HEK293 (cell line): Measurements from ENCODE around the gene ZXDC.

Source experiments
- CTCF ChIA-PET: fragments of 350-600 bp; formaldehyde crosslinking; extraction: SDS; loops from one replicate; lab custom pipeline; 2021; ENCODE audit warnings: antibody characterized with exemption; lab: Yijun Ruan, JAX
- POLR2A ChIA-PET: fragments of 300-600 bp; formaldehyde crosslinking; extraction: SDS; loops from one replicate; lab custom pipeline; 2020; ENCODE audit warnings: antibody characterized with exemption, inconsistent platforms; lab: Yijun Ruan, JAX
- H3K27ac ChIP-seq: fragments of 200-500 bp; sonication (Bioruptor generic); 2 replicates; pipeline ENCODE4 v1.5.1; 2014; ENCODE audit warnings: low read depth, low read length, control low read depth, inconsistent platforms; ENCODE audit errors: extremely low read depth
- H3K36me3 ChIP-seq, 2 experiments: fragments of 200-500 bp in 1 of 2; sonication (Bioruptor generic) in 1 of 2; 1 replicate in 1 of 2; 2 replicates in 1 of 2; pipeline ENCODE4 v1.5.1; 2014 to 2017; ENCODE audit warnings: inconsistent platforms in 2 of 2, low read length in 2 of 2; ENCODE audit not compliant: control insufficient read depth in 2 of 2, insufficient read depth in 1 of 2
- H3K4me1 ChIP-seq: fragments of 200-500 bp; sonication (Bioruptor generic); 2 replicates; pipeline ENCODE4 v1.5.1; 2014; ENCODE audit warnings: mild to moderate bottlenecking, low read length, inconsistent platforms; ENCODE audit not compliant: control insufficient read depth, insufficient read depth
- H3K4me3 ChIP-seq: 2 replicates; pipeline ENCODE4 v1.5.1; 2011; ENCODE audit warnings: low read depth, mild to moderate bottlenecking, control low read depth, low read length, moderate library complexity
- H3K9me3 ChIP-seq: fragments of 200-500 bp; sonication (Bioruptor generic); 2 replicates; pipeline ENCODE4 v1.5.1; 2014; ENCODE audit warnings: low read depth, low read length, inconsistent platforms; ENCODE audit not compliant: control insufficient read depth, insufficient read depth
- HIC1 ChIP-seq: fragments of 450-650 bp; formaldehyde crosslinking; IDR thresholded peaks from 2 replicates; pipeline ENCODE4 v1.5.1; 2016; ENCODE audit warnings: missing biosample characterization, missing genetic modification characterization
- HOXC10 ChIP-seq: sonication (generic); formaldehyde crosslinking; IDR thresholded peaks from 2 replicates; pipeline ENCODE4 v1.8.1; 2023; ENCODE audit warnings: mild to moderate bottlenecking, missing genetic modification reagents
- KLF9 ChIP-seq: fragments of 450-650 bp; formaldehyde crosslinking; IDR thresholded peaks from 2 replicates; pipeline ENCODE4 v1.5.1; 2016; ENCODE audit warnings: missing biosample characterization, missing genetic modification characterization, low read depth
- PATZ1 ChIP-seq: fragments of 450-650 bp; formaldehyde crosslinking; IDR thresholded peaks from 2 replicates; pipeline ENCODE4 v1.5.1; 2016; ENCODE audit warnings: missing biosample characterization, missing genetic modification characterization
- PRDM2 ChIP-seq: fragments of 450-650 bp; formaldehyde crosslinking; IDR thresholded peaks from 2 replicates; pipeline ENCODE4 v1.5.1; 2016; ENCODE audit warnings: missing biosample characterization, missing genetic modification characterization, borderline replicate concordance
- SCRT1 ChIP-seq: fragments of 450-650 bp; formaldehyde crosslinking; IDR thresholded peaks from 2 replicates; pipeline ENCODE4 v1.5.1; 2016; ENCODE audit warnings: missing biosample characterization, missing genetic modification characterization, borderline replicate concordance
- SP7 ChIP-seq: fragments of 450-650 bp; formaldehyde crosslinking; IDR thresholded peaks from 2 replicates; pipeline ENCODE4 v1.5.1; 2016; ENCODE audit warnings: missing biosample characterization, missing genetic modification characterization
- ZBTB8A ChIP-seq: fragments of 450-650 bp; formaldehyde crosslinking; IDR thresholded peaks from 2 replicates; pipeline ENCODE4 v1.5.1; 2016; ENCODE audit warnings: missing biosample characterization, missing genetic modification characterization
- ZNF19 ChIP-seq: fragments of 450-650 bp; formaldehyde crosslinking; IDR thresholded peaks from 2 replicates; pipeline ENCODE4; 2016; ENCODE audit warnings: missing biosample characterization, missing genetic modification characterization, low read depth
- ZNF23 ChIP-seq: fragments of 450-650 bp; formaldehyde crosslinking; IDR thresholded peaks from 2 replicates; pipeline ENCODE4 v1.5.1; 2016; ENCODE audit warnings: missing biosample characterization, missing genetic modification characterization, borderline replicate concordance
- ZNF398 ChIP-seq: fragments of 450-650 bp; formaldehyde crosslinking; IDR thresholded peaks from 2 replicates; pipeline ENCODE4 v1.5.1; 2017; ENCODE audit warnings: missing biosample characterization, missing genetic modification characterization
- ZNF501 ChIP-seq: fragments of 450-650 bp; formaldehyde crosslinking; IDR thresholded peaks from 2 replicates; pipeline ENCODE4 v1.5.1; 2016; ENCODE audit warnings: missing biosample characterization, missing genetic modification characterization
- ZNF510 ChIP-seq: fragments of 450-650 bp; formaldehyde crosslinking; IDR thresholded peaks from 2 replicates; pipeline ENCODE4 v1.5.1; 2018; ENCODE audit warnings: mild to moderate bottlenecking, missing genetic modification characterization, missing biosample characterization; ENCODE audit not compliant: insufficient replicate concordance
- ZNF654 ChIP-seq: fragments of 450-650 bp; formaldehyde crosslinking; IDR thresholded peaks from 2 replicates; pipeline ENCODE4 v1.5.1; 2016; ENCODE audit warnings: low read depth, missing biosample characterization, missing genetic modification characterization
- ZNF658 ChIP-seq: fragments of 450-650 bp; formaldehyde crosslinking; IDR thresholded peaks from 2 replicates; pipeline ENCODE4; 2016; ENCODE audit warnings: missing biosample characterization, missing genetic modification characterization
- ZNF692 ChIP-seq: fragments of 450-650 bp; formaldehyde crosslinking; IDR thresholded peaks from 2 replicates; pipeline ENCODE4 v1.5.1; 2016; ENCODE audit warnings: missing biosample characterization, missing genetic modification characterization
- ZSCAN4 ChIP-seq: fragments of 450-650 bp; formaldehyde crosslinking; IDR thresholded peaks from 2 replicates; pipeline ENCODE4 v1.5.1; 2017; ENCODE audit warnings: missing biosample characterization, missing genetic modification characterization
- ZXDB ChIP-seq: fragments of 450-650 bp; formaldehyde crosslinking; IDR thresholded peaks from 2 replicates; pipeline ENCODE4 v1.5.1; 2016; ENCODE audit warnings: missing biosample characterization, missing genetic modification characterization

Gene ZXDC

GRCh38 chr3:126482503-126483255, 7.0 kb upstream of the ZXDC start:
- POLR2A ChIA-PET = no interaction called here
- CTCF ChIA-PET = interaction anchor here (0.5 kb wide), 1 partner anchor 10 kb away, joined by 3 read pairs; no protein-coding TSS in a partner anchor
- no peak for TF ChIP-seq ZBTB8A (tag by site-specific recombination)
- TF ChIP-seq PRDM2 (tag by site-specific recombination) = no peak
- no peak for TF ChIP-seq ZNF654 (tag by site-specific recombination)
- TF ChIP-seq ZNF510 = no peak
- TF ChIP-seq ZNF398 = no peak
- no peak for TF ChIP-seq ZNF658 (tag by site-specific recombination)
- no peak for TF ChIP-seq ZXDB
- TF ChIP-seq PATZ1 (tag by site-specific recombination) = no peak
- no peak for TF ChIP-seq SCRT1 (tag by site-specific recombination)
- no peak for TF ChIP-seq ZNF501
- TF ChIP-seq ZNF23 (tag by site-specific recombination) = no peak
- TF ChIP-seq KLF9 (tag by site-specific recombination) = no peak

GRCh38 chr3:126481808-126482502, 6.3 kb upstream of the ZXDC start:
- Histone ChIP-seq H3K4me3 (no peak overlapping the region), H3K27ac (no peak overlapping the region), H3K9me3 (no peaks in the 10 kb centered on the region), H3K4me1 (no peaks in the 10 kb centered on the region), H3K36me3 (no peaks in the 10 kb centered on the region)
- ChIA-PET POLR2A (no interaction called here), CTCF (interaction anchor here (0.5 kb wide), 1 partner anchor 9 kb away, joined by 3 read pairs; no protein-coding TSS in a partner anchor)
- TF ChIP-seq HIC1 (tag by site-specific recombination) (no peak), ZNF692 (tag by site-specific recombination) (no peak), ZNF19 (tag by site-specific recombination) (no peak), HOXC10 (CRISPR knock-in tag) (no peak), ZXDB (no peak), SP7 (tag by site-specific recombination) (no peak), ZSCAN4 (tag by site-specific recombination) (no peak)

More at GRCh38 chr3:126482503-126483255, 7.0 kb upstream of the ZXDC start:
- Histone ChIP-seq H3K9me3 (no peaks in the 10 kb centered on the region), H3K36me3 (no peaks in the 10 kb centered on the region), H3K27ac (no peak overlapping the region), H3K4me1 (no peaks in the 10 kb centered on the region), H3K4me3 (no peak overlapping the region)
